ENCODE measurements around the gene RPL6.
"Not testable (repeated sequence)": the region's sequence is repeated elsewhere in the genome, so short reads cannot be mapped to it uniquely, and the experiment has no call there.

RPL6 gene

DNA sequence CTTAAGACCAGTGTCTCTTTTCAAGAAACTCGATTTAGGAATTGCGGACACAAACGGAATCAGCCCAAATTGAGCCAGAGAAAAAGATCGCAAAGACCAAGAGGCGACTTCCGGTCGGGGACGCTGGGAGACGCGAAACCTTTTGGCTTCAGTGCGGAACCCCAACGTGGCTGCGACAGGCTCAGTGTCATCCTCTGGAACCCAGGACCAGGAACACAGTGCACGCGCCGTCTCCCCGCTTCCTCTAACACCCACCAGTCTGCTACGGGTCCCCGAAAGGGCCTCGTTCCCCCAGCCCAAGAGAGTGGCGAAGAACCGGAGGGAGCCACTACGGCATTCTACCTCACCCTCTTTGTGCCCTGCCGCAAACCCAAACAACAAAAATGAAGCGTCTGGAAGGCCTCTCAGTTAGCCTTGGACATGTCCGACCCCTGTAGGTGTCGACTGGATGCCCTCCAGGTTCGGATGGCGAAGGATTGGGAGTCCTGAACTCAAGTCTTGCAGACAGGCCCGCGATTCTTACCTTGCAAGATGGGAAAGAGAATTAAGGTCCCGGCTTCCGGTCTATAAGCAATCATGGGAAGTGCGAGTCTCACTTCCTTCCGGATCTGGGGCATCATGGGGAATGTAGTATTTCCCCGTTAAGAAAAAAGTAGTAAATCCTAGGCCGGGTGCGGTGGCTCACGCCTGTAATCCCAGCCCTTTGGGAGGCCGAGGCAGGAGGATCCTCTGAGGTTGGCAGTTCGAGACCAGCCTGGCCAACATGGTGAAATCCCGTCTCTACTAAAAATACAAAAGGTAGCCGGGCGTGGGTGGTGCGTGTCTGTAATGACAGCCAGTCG lies at the start of gene RPL6:
TSS of gene RPL6 (minus strand) at position 542 of the 842 bp plus-strand sequence. CDS start 949 bp downstream, outside the sequence.
- peak; percentile 87 for DNase-seq (ENCODE audit: low spot score)

DNA sequence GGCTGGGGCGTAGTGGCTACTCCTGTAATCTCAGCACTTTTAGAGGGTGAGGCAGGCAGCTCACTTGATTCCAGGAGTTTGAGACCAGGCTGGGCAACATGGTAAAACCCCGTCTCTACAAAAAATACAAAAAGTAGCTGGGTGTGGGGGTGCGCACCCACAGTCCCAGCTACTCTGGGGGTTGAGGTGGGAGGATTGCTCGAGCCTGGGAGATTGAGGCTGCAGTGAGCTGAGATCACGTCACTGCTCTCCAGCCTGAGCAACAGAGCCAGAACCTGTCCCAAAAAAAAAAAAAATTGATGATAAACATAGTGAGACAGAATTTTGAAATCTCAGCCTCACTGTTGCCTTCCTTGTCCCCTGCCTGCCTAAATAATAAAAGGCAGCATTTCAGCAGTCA lies 49.3 kb upstream of the RPL6 start:
- no peak for DNase-seq (ENCODE audit: low spot score)

- DNase-seq (ENCODE audit: low spot score), result no peak
Measured at GRCh38 chr12:112458330-112458729, 48.9 kb upstream of the RPL6 start.

DNA sequence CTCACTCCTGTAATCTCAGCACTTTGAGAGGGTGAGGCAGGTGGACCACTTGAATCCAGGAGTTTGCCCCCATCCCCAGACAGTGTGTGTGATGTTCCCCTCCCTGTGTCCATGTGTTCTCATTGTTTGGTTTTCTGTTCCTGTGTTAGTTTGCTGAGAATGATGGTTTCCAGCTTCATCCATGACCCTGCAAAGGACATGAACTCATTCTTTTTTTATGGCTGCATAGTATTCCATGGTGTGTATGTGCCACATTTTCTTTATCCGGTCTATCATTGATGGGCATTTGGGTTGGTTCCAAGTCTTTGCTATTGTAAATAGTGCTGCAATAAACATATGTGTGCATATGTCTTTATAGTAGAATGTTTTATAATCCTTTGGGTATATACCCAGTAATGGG lies 47.7 kb upstream of the RPL6 start:
- DNase-seq (ENCODE audit: low spot score), result not testable (repeated sequence)

DNA sequence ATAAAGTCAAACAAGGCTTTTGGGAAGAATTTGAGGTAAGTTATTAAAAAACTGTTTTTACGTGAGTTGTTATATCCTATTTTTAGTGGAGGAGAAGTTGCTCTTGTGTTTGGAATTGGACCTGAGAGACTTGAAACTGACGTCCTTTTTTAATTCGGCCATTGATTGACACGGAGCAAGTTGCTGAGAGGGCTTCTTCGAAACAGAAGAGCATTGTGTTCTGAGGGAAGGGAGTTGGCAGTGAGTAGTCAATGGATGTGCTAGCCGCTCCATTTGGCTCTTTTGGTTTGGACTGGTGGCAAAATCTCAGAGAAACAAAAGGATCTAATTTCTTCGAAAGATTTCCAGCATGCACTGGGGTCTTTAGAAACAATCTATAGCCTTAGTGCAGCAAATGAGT lies 46.6 kb upstream of the RPL6 start:
- no peak for DNase-seq (ENCODE audit: low spot score)

DNA sequence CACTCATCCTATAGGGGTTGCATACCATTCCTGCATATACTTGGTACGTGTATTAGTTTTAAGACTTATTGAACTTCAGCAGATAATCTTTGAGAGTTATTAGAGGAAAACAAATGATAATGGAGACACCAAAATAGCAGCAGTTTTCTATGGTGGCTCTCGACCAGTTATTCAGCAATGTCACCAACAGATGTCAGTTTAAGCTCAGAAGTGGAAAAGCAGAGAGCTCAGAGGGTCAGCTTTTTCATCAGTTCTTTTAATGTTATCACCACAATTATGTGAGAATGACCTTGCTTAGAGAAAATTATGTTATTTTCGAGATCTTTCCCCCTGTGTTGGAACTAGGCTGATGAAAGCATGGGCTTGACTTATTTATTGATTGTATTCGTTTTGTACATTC lies 41.3 kb upstream of the RPL6 start:
- no peak for DNase-seq (ENCODE audit: low spot score)

- not testable (repeated sequence) for DNase-seq (ENCODE audit: low spot score)
Measured at GRCh38 chr12:112448165-112448564, 38.8 kb upstream of the RPL6 start.

- DNase-seq (ENCODE audit: low spot score), result no peak
Measured at GRCh38 chr12:112447106-112447505, 37.7 kb upstream of the RPL6 start.

DNA sequence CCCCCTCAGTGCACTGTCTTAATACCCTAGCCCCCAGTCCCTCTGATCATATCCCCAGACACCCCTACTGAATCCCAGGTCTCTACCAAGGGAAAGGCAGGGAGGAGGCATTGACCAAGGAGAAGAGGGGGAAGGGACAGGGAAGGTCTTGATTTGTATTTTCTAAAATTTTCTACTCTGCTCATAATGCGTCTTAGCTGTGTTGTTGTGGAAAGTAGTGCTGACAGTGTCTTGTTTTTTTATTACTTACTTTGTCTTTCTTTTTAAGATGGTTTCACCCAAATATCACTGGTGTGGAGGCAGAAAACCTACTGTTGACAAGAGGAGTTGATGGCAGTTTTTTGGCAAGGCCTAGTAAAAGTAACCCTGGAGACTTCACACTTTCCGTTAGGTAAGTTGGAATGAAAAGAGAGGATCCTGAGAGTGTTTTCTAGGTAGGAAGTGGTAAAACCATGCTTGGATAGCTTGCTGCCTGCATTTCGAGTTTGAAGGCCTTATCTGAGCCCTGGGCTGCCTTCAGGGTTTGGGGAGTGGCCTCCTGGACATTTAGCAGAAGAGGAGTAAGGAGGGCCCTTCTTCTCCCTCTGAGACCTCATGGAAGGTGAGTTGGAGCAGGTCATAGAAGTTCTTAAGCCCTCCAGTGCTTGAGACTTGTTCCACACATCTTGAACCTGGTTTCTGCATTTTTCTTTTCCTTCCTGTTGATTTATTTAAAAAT lies 36.8 kb upstream of the RPL6 start:
- no peak for DNase-seq (ENCODE audit: low spot score)

DNA sequence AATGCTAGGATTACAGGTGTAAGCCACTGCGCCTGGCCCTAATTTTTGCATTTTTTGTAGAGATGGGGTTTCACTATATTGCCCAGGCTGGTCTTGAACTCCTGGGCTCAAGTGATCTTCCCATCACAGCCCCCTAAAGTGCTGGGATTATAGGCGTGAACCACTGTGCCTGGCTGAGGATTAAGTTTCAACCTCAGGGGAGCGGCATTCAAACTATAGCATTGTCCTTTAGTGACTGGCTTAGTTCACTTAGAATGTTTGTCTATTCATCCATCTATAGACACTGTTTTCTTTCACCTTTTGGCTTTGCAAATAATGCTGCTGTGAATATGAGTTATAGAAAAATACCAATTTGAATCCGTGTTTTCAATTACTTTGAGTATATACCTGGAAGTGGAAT lies 34.5 kb upstream of the RPL6 start:
- DNase-seq (ENCODE audit: low spot score), result no peak

DNA sequence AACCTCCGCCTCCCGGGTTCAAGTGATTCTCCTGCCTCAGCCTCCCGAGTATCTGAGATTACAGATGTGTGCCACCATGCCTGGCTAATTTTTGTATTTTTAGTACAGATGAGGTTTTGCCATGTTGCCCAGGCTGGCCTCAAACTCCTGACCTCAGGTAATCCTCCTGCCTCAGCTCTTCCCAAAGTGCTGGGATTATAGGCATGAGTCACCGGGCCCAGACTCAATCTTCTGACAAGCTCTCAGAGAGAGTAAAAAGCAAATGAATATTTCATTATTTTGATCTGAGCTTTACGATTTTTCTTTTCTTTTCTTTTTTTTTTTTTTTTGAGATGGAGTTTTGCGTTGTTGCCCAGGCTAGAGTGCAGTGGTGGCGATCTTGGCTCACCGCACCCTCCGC lies 31.2 kb upstream of the RPL6 start:
- DNase-seq (ENCODE audit: low spot score), result not testable (repeated sequence)

GRCh38 chr12:112439769-112440168 lies 30.4 kb upstream of the RPL6 start:
- no peak for DNase-seq (ENCODE audit: low spot score)

GRCh38 chr12:112438645-112439044 lies 29.2 kb upstream of the RPL6 start:
- not testable (repeated sequence) for DNase-seq (ENCODE audit: low spot score)

DNA sequence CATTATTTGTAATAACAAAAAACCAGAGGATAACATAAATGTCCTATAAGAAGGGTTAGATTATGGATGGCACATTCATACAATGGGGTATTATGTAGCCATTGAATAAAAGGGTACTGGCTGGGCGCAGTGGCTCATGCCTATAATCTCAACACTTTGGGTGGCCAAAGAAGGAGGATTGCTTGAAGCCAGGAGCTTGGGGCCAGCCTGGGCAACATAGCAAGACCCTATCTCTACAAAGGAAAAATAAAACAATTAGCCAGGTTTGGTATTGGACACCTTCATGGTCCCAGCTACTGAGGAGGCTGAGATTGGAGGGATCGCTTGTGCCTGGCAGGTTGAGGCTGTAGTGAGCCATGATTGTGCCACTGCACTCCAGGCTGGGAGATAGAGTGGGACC lies 24.1 kb upstream of the RPL6 start:
- no peak for DNase-seq (ENCODE audit: low spot score)

DNA sequence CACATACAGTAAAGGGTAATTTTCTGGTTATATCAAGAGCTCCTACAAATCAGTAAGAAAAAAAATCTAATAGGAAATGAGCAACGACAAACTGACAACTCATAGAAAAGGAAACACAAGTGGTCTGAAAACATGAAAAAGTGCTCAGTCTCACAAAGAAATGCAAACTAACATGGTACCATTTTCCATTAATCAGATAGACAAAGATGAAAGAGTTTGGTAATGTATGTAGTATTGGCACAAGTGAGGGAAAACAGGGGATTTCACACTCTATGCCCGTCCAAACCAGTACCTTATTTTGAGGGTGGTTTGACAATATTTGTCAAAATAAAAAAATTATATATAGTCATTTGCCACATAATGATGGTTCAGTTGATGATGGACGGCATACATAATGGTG lies 22.6 kb upstream of the RPL6 start:
- no peak for DNase-seq (ENCODE audit: low spot score)

DNA sequence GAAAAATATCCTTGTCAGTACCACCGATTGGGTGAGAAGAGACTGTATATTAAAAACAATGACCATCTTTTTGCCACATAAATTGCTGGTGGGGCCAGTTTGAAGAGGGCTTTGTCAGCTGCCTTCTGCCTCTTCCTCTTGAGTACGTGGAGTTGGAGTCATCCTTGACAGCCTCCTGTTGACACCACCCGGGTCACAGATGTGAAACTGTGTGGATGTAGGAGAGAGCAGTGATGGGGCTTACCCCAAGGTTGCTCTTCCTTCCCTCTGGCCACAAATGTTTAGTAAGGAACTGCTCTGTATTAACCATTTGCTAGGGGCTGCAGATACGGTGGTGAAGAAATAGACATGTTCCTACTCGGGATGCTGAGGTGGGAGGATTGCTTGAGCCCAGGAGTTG lies 21.5 kb upstream of the RPL6 start:
- no peak for DNase-seq (ENCODE audit: low spot score)

GRCh38 chr12:112427760-112428159 lies 18.4 kb upstream of the RPL6 start:
- DNase-seq (ENCODE audit: low spot score), result no peak

GRCh38 chr12:112425582-112426382 lies 16.4 kb upstream of the RPL6 start:
- DNase-seq (ENCODE audit: low spot score), result no peak

GRCh38 chr12:112424126-112424525 lies 14.7 kb upstream of the RPL6 start:
- no peak for DNase-seq (ENCODE audit: low spot score)

- no peak for DNase-seq (ENCODE audit: low spot score)
Measured at GRCh38 chr12:112422531-112422930, 13.1 kb upstream of the RPL6 start.

DNA sequence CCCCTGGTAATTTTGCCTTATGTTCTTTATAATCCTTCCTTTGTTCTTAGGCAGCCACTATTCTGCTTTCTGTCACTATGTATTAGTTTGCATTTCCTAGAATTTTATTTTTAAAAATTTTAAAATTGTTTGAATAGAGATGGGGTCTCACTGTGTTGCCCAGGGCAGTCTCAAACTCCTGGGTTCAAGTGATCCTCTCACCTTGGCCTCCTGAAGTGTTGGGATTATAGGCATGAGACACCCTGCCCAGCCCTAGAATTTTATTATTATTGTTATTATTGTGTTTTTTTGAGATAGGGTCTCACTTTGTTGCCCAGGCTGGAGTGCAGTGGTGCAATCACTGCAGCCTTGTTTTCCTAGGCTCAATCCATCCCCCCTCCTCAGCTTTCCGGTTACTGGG lies 12.0 kb upstream of the RPL6 start:
- DNase-seq (ENCODE audit: low spot score), result no peak

GRCh38 chr12:112420740-112421139 lies 11.3 kb upstream of the RPL6 start:
- no peak for DNase-seq (ENCODE audit: low spot score)

Measured in left forelimb (tissue), 1 donor.